Measurements from ENCODE around the gene C2orf80.
"Not testable (repeated sequence)": the region's sequence is repeated elsewhere in the genome, so short reads cannot be mapped to it uniquely, and the experiment has no call there.

The C2orf80 gene

DNA sequence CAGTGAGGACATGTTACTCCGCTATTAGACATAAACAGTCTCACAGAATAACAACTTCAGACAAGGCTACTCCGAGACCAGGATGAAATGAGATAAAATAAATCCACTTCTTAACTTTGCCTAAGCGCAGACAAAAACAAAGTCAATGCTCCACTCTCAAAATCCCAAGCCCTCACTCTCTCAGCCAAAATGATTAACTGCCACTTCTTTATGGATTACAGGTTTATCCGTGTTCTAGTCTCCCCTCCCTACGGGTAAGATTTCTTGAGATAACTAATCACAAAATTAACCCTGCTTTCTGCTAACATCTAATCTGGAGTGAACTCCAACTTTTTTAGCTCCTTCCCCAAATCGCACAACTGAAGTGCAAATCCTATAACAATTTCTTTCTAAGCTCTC lies 59.1 kb downstream of the C2orf80 start:
- no peak for DNase-seq

DNA sequence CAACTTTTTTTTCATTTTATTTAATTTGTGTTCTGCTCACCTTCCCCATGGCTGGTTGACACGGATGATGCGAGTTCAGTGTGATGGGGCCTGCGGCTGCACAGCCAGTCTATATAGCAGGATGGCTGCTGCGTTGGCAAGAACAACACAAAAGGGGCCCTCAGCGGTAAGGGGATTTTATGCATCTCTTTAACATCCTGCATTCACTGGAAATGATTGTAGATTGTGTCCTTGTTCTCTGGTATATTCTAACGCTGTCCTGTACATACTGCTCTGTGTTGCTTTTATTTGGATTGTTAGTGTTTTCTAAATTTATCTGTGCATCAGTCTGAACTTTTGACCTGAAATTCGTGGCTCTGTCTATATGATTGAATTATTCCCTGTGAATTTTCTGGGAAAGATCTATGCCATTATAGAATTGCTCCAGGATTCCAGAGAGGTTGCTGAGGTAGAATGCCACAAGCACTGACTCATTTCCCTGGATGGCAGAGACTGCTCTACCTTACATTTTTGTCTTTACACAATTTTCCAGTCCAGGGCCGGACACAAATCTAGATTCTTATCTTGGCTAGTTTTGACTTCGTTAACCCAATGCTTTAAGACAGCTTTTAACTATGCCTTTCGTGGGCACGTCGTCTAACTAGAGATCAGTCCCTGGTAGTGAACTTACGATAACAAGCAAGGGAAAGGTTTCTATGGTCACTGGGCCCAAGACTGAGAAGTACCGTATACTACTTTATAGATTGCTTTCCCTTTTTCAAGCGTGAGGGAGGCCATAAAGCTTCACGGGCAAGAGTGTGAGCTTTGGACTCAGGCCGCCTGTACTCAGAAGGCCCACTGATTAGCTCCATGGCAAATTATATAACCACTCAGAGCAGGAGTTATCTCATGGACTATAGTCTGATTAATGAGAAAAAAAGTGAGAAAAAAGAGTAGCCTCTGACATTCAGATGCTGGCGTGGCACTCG lies 59.8 kb downstream of the C2orf80 start, which contains the start of gene CRYGC:
Gene CRYGC, minus strand, starts transcription at position 85 of the 968 bp plus-strand sequence. Its CDS starts 36 bp downstream, at position 49.
- DNase-seq = no peak

- no peak for DNase-seq
Observed at GRCh38 chr2:208128136-208128535, 61.7 kb downstream of the C2orf80 start.

DNA sequence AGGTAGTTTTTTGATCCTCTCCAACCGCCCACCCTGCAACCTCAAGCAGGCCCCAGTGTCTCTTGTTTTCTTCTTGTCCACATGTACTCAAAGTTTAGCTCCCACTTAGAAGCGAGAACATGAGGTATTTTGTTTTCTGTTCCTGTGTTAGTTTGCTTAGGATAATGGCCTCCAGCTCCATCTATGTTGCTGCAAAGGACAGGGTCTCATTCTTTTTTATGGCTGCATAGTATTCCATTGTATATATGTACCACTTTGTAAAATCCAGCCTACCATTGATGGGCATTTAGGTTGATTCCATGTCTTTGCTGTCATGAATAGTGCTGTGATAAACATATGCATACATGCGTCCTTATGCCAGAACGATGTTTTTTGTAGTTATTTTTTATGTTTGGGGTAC lies 62.7 kb downstream of the C2orf80 start:
- no peak for DNase-seq

GRCh38 chr2:208125251-208125650 lies 64.6 kb downstream of the C2orf80 start:
- DNase-seq = no peak

DNA sequence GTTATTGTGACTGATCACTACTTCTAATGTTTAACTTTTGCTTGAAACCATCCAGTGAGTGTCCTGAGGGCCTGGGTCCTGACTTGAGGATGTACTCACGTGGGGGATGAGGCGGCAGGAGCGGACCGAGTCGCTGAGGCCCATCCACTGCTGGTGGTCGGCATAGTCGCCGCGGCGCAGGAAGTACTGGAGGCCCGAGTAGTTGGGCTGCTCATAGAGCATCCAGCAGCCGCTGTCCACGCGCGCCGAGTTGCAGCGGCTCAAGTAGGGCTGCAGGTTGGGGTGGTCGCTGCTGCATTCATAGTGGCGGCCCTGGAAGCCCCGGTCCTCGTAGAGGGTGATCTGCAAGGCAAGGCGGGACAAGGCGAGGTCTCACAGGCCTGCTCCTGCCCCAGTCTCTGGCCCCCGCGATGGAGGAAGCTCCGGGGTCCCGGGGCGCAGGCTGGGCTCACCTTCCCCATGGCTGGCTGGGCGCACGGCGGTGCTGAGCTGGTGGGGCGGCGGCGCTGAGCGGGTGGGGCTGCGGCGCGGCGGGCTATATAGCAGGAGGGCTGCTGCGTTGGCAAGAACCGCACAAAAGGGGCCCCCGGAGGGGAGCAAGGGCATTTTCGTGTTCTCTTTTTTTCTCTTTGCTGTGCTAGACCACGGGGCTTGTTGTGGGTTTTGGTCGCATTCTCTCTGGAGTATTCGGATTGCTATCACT lies 65.7 kb downstream of the C2orf80 start, which contains the start of gene CRYGD:
Gene CRYGD, minus strand, starts transcription at position 512 of the 703 bp plus-strand sequence. Its CDS starts 51 bp downstream, at position 461.
- DNase-seq = not testable (repeated sequence)

DNA sequence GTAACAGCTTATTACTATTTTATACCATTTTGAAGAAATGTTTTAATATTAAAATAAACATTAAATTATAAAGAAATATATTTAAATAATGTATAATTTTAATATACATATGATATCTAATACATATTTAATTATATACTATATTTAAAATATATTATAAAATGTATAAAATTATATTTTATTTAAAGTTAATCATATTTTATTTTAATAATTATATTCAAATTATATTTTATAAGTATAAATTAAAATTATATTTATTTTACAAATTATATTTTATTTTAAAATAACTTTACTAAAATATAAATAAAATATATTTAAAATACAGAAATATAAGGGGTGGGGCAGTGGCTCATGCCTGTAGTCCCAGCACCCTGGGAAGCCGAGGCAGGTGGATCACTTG lies 67.6 kb downstream of the C2orf80 start:
- DNase-seq = no peak

DNA sequence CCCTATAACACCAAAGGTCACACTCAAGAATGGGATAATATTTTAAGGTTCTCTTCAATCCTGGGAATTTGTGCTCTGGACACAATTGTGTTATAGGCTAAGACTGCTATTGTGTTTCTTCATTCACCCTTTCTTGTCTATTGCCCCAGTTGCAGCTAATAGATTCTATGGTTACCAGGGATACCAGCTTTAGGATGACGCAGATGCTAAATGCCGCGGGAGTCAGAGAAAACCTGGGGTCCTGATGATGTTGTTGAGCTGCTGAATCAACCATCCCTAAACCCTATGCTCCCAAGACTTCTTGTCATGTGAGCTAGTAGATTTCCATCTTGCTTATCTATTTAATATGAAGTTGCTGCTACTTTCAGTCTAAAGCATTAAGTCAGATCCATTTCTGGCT lies 70.9 kb downstream of the C2orf80 start:
- no peak for DNase-seq

DNA sequence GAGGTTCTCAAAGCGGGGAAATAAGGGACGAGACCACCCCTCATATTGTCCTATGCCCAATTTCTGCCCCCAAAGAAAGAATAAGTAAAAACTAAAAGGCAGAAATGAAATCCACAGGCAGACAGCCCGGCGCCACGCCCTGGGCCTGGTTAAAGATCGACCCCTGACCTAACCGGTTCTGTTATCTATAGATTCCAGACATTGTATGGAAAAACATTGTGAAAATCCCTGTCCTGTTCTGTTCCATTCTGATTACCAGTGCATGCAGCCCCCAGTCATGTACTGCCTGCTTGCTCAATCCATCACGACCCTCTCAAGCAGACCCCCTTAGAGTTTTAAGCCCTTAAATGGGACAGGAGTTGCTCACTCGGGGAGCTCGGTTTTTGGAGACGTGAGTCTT lies 72.4 kb downstream of the C2orf80 start:
- not testable (repeated sequence) for DNase-seq

All from cerebellar nuclear complex (tissue), 1 donor.